HG03442 (cell line): ENCODE measurements around the gene UNG.
"Not testable (repeated sequence)": the region's sequence is repeated elsewhere in the genome, so short reads cannot be mapped to it uniquely, and the experiment has no call there.

ENCODE experiments used
- ATAC-seq: cut with Tn5 transposase; IDR thresholded peaks from one replicate; pipeline ENCODE4 v1.9.1; 2021; ENCODE audit warnings: mild to moderate bottlenecking, moderate library complexity; ENCODE audit not compliant: unreplicated experiment

UNG gene

DNA sequence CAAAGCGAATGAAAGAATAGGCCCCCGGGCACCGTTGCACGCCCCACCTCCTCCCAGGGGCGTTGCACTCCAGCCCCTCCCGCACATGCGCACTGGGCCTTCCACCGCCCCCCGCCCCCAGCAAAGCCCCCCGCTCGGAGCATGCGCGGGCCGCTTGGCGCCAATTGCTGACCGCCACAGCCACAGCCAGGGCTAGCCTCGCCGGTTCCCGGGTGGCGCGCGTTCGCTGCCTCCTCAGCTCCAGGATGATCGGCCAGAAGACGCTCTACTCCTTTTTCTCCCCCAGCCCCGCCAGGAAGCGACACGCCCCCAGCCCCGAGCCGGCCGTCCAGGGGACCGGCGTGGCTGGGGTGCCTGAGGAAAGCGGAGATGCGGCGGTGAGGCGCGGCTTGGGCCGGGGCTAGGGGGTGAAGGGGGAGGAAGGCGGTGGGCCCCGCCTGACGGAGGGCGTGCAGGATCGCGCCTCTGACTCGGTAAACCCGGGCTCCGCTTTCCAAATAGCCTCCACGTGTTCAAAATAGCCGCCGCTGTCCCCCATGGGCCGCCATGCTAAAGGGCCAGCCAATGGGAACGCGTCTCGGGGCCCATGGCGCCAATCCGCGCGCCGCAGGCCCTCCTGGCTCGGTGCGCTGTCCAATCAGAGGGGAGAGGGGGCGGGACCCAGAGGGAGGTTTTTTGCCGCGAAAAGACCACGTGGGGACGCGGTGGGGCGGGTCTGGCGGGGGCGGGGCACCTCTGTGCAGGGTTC is at the start of gene UNG:
UNG (plus strand) TSS at position 163 of the 748 bp plus-strand sequence; CDS start at position 246, 83 bp downstream.
- peak; percentile 88 for ATAC-seq

- ATAC-seq: not testable (repeated sequence)
Observed at GRCh38 chr12:109048706-109049105, 48.7 kb upstream of the UNG start.

DNA sequence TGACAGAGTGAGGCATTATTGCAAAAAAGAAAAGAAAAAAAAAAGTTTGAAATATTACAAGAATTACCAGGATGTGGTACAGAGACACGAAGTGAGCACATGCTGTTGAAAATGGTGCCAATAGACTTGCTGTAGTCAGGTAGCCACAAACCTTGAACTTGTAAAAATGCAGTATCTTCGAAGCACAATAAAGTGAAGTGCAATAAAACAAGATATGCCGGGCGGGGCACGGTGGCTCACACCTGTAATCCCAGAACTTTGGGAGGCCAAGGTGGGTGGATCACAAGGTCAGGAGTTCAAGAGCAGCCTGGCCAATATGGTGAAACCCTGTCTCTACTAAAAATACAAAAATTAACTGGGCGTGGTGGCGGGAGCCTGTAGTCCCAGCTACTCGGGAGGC is 47.6 kb upstream of the UNG start:
- not testable (repeated sequence) for ATAC-seq

- no peak for ATAC-seq
Observed at GRCh38 chr12:109052097-109052413, 45.3 kb upstream of the UNG start.

- peak; percentile 64 for ATAC-seq
Observed at GRCh38 chr12:109052414-109053323, 44.7 kb upstream of the UNG start, which contains the start of gene USP30. USP30 (plus strand) TSS chr12:109052576; CDS start chr12:109052679, 103 bp downstream.

DNA sequence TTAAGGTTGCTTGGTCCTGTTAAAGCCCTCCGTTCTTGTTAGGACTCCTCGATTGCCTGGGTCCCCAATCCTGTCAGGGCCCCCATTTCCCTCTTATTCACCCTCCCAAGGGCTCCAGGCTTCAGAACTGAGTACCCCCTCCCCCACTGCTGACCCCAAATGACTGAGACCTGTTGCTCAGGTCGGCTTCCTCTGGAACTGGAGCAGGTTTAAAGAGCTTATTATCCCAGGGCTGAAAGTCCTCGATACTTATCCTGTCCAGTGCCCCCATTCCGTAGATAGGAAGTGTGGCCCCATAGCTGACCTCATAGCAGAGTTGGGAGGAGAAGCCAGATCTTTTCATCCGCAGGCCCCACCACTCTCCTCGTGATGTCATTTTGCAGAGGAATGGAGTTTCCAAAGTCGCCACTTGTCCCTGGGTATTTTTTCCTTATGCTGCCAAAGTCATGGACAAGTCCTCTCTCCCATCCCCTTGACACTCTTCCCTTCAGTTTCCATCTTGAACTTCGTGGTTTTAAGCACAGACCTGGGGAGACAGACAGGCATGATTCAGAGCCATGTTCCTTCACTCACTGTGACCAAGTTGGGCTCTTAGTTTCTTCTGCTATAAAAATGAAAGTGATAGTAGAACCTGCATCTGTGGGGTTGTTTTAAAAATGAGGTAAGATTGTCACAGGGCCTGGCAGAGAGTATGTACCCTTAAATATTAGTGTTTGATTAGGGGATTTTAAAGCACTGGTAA is 43.8 kb upstream of the UNG start:
- ATAC-seq: peak; percentile 36

DNA sequence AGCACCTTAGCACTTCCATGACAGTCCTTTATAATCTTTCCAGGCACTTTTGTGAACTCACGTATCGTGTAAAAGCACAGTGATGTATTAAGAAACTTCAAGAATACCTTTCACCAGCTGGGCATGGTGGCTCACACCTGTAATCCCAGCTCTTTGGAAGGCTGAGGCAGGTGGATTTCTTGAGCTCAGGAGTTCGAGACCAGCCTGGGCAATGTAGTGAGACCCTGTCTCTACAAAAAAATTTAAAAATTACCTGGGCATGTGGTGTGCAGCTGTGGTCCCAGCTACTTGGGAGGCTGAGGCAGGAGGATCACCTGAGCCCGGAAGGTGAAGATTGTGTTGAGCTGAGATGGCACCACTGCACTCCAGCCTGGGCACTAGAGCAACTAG is 43.3 kb upstream of the UNG start:
- not testable (repeated sequence) for ATAC-seq

DNA sequence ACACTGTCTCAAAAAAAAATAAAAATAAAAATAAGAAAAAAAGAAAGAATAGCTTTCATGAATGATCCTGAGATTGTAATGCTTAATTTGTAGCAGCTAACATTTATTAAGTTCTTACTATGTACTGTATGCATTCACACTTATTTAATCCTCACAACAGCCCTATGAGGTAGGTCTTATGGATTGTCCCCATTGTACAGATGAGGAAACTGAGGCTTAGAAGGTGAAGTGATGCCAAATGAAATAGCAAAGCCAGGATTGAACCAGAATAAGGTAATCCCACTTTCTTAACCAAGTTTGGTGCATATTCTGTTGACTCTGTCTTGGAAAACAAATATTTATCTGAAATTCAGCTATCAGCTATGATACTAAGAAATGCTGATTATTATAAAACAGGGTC is 42.9 kb upstream of the UNG start:
- no peak for ATAC-seq

DNA sequence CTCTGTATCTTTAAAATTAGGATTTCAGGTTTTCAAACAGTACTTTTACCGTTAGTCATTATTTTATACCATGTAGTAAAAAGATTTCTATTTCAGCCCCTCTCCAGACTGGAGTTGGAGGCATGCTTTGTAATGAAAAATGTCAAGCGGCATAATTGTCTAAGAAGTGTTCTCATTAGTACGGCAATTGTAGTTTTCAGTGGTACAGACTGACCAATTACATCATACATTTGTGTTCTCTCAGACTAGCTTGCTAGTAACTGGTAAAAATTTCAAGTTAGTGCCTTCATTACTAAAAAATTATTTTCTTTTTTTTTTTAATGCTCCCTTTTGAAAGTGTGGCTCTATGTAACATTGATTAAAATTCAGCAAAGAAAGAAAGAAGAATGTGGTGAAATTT is 40.5 kb upstream of the UNG start:
- no peak for ATAC-seq

GRCh38 chr12:109057376-109057775 is 40.0 kb upstream of the UNG start:
- ATAC-seq: no peak

GRCh38 chr12:109058773-109059172 is 38.6 kb upstream of the UNG start:
- no peak for ATAC-seq

DNA sequence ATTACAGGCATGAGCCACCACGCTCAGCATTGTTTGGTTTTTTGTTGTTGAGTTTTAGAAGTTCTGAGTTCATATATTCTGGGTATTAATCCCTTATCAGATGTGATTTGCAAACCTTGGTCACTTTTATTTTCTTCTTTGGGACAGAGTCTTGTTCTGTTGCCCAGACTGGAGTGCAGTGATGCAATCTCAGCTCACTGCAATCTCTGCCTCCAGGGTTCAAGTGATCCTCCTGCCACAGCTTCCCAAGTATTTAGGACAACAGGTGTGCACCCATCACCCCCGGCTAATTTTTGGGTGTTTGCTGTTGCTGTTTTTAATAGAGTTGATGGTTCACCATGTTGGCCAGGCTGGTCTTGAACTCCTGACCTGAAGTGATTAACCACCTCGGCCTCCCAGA is 33.3 kb upstream of the UNG start:
- no peak for ATAC-seq

- ATAC-seq: no peak
Observed at GRCh38 chr12:109065154-109065852, 32.1 kb upstream of the UNG start.

GRCh38 chr12:109065853-109066193 is 31.6 kb upstream of the UNG start:
- no peak for ATAC-seq

DNA sequence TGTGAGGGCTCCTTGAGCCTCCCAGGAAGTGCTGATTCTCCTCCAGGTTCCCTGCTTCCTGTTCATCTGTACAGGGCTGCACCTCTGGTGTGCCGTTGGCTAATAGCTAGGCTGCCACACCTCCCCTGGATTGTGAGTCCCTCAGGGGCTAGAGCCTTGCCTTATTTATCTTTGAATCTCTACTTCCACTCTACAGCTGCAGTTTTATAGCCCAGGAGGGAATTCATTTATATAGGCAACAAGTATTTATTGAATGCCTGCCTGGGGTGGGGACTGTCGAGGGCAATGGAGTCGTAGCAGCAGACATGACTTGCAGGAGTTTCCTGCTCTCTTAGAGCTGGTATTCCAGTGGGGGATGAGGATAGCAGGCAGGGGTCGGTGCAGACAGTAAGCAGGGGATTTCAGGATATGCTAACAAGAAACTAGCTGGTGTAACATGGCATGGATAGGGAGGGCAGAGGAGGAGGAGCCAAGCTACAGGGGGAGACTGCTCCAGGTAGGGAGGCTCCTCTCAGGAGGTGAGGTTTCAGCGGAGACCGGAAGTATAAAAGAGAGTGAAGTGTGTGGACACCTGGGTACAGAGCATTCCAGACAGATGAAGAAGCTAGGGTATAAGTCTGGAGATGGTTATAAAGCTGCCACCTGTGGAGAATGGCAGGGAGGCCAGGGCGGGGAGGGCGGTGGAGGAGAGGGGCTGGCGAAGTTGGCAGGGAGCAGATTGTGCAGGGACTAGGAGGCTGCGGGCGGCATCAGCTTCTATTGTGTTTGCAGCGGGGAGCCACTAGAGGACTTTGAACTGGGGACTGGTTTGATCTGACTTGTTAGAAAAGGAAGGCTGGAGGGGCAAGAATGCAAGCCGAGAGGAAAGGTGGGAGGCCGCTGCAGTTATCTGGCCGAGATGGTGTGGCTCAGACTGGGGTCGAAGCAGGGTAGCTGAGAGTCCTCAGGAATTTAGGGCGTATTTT is 27.8 kb upstream of the UNG start:
- no peak for ATAC-seq

DNA sequence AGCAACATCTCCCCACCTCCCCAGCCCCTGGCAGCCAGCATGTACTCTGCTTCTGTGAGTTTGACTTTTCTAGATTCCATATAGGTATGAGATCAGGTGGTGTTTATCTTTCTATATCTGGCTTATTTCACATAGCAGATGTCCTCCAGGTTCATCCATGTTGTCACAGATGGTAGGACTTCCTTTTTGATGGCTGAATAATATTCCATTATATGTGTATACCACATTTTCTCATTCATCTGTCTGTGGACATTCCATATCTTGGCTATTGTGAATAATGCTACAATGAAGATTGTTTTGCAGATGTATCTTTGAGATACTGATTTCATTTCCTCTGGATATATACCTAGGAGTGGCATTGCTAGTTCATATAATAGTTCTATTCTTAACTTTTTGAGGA is 22.5 kb upstream of the UNG start:
- no peak for ATAC-seq

DNA sequence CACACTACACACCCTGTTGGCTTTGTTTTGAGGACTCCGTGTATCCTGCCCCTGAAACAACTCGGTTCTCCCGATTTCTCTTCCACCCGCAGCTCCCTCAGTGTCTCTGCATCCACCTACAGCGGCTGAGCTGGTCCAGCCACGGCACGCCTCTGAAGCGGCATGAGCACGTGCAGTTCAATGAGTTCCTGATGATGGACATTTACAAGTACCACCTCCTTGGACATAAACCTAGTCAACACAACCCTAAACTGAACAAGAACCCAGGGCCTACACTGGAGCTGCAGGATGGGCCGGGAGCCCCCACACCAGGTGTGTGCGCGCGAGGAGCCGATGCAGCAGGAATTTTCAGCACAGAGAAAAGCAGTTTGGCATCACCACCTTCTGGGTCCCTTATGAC is 14.6 kb upstream of the UNG start:
- no peak for ATAC-seq

DNA sequence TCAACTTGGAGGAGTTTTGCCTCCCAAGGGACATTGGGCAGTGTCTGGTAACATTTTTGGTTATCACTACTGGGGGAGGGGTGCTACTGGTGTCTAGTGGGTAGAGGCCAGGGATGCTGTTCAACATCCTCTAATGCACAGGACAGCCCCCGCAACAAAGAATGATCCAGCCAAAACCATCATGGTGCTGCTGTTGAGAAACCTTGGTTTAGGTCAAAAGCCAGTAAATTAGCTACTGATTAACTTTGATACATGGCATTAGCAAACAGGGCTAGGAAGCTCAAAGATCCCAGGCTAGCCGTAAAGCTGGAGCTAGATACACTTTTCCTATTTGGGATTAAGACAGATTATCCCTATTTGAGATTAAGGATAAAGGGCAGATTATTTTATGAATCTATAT is 13.0 kb upstream of the UNG start:
- ATAC-seq: no peak

DNA sequence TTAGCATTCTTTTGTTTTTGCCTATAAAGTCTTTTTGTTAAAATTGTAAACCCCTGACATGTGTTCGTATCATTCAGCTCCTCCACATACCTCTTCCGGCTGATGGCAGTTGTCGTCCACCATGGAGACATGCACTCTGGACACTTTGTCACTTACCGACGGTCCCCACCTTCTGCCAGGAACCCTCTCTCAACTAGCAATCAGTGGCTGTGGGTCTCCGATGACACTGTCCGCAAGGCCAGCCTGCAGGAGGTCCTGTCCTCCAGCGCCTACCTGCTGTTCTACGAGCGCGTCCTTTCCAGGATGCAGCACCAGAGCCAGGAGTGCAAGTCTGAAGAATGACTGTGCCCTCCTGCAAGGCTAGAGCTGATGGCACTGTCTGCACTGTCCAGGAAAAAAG is 11.8 kb upstream of the UNG start:
- ATAC-seq: no peak

GRCh38 chr12:109087250-109087649 is 10.1 kb upstream of the UNG start:
- no peak for ATAC-seq
